ENCODE measurements around the gene ARNT2.
"Not testable (repeated sequence)": the region's sequence is repeated elsewhere in the genome, so short reads cannot be mapped to it uniquely, and the experiment has no call there.

The ARNT2 gene

GRCh38 chr15:80633221-80633620, 229.0 kb downstream of the ARNT2 start:
- DNase-seq, result no peak

- DNase-seq, result no peak
Measured at GRCh38 chr15:80635953-80636352, 231.8 kb downstream of the ARNT2 start.

- no peak for DNase-seq
Measured at GRCh38 chr15:80636675-80637074, 232.5 kb downstream of the ARNT2 start.

- no peak for DNase-seq
Measured at GRCh38 chr15:80637747-80638146, 233.6 kb downstream of the ARNT2 start.

- DNase-seq, result no peak
Measured at GRCh38 chr15:80638553-80639167, 234.5 kb downstream of the ARNT2 start.

GRCh38 chr15:80639168-80639555, 235.0 kb downstream of the ARNT2 start:
- no peak for DNase-seq

GRCh38 chr15:80640531-80641121, 236.4 kb downstream of the ARNT2 start:
- DNase-seq, result no peak

GRCh38 chr15:80641384-80641783, 237.2 kb downstream of the ARNT2 start:
- DNase-seq, result no peak

GRCh38 chr15:80643431-80643951, 239.3 kb downstream of the ARNT2 start:
- DNase-seq, result no peak

- no peak for DNase-seq
Measured at GRCh38 chr15:80645494-80646065, 241.4 kb downstream of the ARNT2 start.

GRCh38 chr15:80647424-80647823, 243.2 kb downstream of the ARNT2 start:
- DNase-seq, result not testable (repeated sequence)
